ENCODE measurements around the gene IL4. TPM values are rescaled to one million over a fixed set of nuclear protein-coding genes. Genes with fewer than 3 reads are reported as not detected.

Gene IL4
- total RNA-seq, 4 donors from 2014 or later = not detected

- Histone ChIP-seq H3K36me3 (no peaks in the 10 kb centered on the region), H3K9me3 (no peaks in the 10 kb centered on the region), H3K4me1 (peaks cover 0 to 6% (median 0%) of the 10 kb centered on the region in 4 donors), H3K27ac (no peak overlapping the region), H3K4me3 (no peak overlapping the region), H3K27me3 (no peaks in the 10 kb centered on the region)
- TF ChIP-seq CTCF (IDR thresholded peaks at IDR 0.05) = no peak
- TF ChIP-seq POLR2A (IDR thresholded peaks at IDR 0.05) = no peak
- DNase-seq = no peak
Measured at GRCh38 chr5:132718544-132719312, 44.9 kb downstream of the IL4 start.

GRCh38 chr5:132725745-132726144, 52.0 kb downstream of the IL4 start:
- Histone ChIP-seq H3K4me3 (no peak overlapping the region), H3K4me1 (no peaks in the 10 kb centered on the region), H3K36me3 (no peaks in the 10 kb centered on the region), H3K27me3 (no peaks in the 10 kb centered on the region), H3K9me3 (no peaks in the 10 kb centered on the region), H3K27ac (no peak overlapping the region)
- TF ChIP-seq POLR2A (IDR thresholded peaks at IDR 0.05) = no peak
- TF ChIP-seq CTCF (IDR thresholded peaks at IDR 0.05) = no peak
- DNase-seq = no peak

- Histone ChIP-seq H3K27ac (no peak overlapping the region), H3K4me1 (no peaks in the 10 kb centered on the region), H3K9me3 (no peaks in the 10 kb centered on the region), H3K27me3 (no peaks in the 10 kb centered on the region), H3K36me3 (no peaks in the 10 kb centered on the region), H3K4me3 (no peak overlapping the region)
- TF ChIP-seq CTCF (IDR thresholded peaks at IDR 0.05) (no peak), POLR2A (IDR thresholded peaks at IDR 0.05) (no peak)
- DNase-seq = no peak
Measured at GRCh38 chr5:132729896-132730295, 56.1 kb downstream of the IL4 start.

Other genes starting within 250 kb of the IL4 start
- gene IRF1, start 183.2 kb upstream of the IL4 start, total RNA-seq = 100 to 1,000 TPM in 3 of 4 donors, 10 to 100 TPM in 1; 92.7 to 152 (median 122) TPM
- gene IL5, start 130.5 kb upstream of the IL4 start, total RNA-seq = not detected
- 100 to 1,000 TPM in 1 of 4 donors, 10 to 100 TPM in 3; 47.5 to 102 (median 54.3) TPM for gene RAD50, start 117.0 kb upstream of the IL4 start, total RNA-seq
- gene IL13, start 15.8 kb upstream of the IL4 start, total RNA-seq = not detected
- gene KIF3A, start 63.6 kb downstream of the IL4 start, total RNA-seq = 10 to 100 TPM in 1 of 4 donors, 1 to 10 TPM in 3; 1.5 to 32.2 (median 4.0) TPM
- gene CCNI2, start 73.4 kb downstream of the IL4 start, total RNA-seq = 10 to 100 TPM in 2 of 4 donors, 1 to 10 TPM in 2; 7.1 to 30.8 (median 11.7) TPM
- 10 to 100 TPM; 33.6 to 85.8 (median 56.2) TPM for gene SEPTIN8, start 103.2 kb downstream of the IL4 start, total RNA-seq
- gene SOWAHA, start 139.3 kb downstream of the IL4 start, total RNA-seq = 100 to 1,000 TPM in 2 of 4 donors, 10 to 100 TPM in 2; 13.2 to 128 (median 97.5) TPM
- gene SHROOM1, start 156.7 kb downstream of the IL4 start, total RNA-seq = 100 to 1,000 TPM in 2 of 4 donors, 10 to 100 TPM in 2; 14.9 to 200 (median 95.3) TPM
- under 1 TPM in 1 of 4 donors, not detected in 3; 0.66 TPM for gene GDF9, start 192.5 kb downstream of the IL4 start, total RNA-seq
- 100 to 1,000 TPM in 3 of 4 donors, 10 to 100 TPM in 1; 71.8 to 366 (median 196) TPM for gene UQCRQ, start 192.7 kb downstream of the IL4 start, total RNA-seq
- gene LEAP2, start 199.7 kb downstream of the IL4 start, total RNA-seq = 10 to 100 TPM in 2 of 4 donors, 1 to 10 TPM in 1, not detected in 1; 7.2 to 29.9 (median 20.1) TPM

All from Peyer's patch (tissue), 4 donors.